Bone marrow (tissue), 2 donors: ENCODE measurements around the gene BEAN1.

Source experiments
- DNase-seq, 2 donors: peaks; one replicate each; lab custom pipeline; 2025; lab: John Stamatoyannopoulos, UW

The BEAN1 gene

DNA sequence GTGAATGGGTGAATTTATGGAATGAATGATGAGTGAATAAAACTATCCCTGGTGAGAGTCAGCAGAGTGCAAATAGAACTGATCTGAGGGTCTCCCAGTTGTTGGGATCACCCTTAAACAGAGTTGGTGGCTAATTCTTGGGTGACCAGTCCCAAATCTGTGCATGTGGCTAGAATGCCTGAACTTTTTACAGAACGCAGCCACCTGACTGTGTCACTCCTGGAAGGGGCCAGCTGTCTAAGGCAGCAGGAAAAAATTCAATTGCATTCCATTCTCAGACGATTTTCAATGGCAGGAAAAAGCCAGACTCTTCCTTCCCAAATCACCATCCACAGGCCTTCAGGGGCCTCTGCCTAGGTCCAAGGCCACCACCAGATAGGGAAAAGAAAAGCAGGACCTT, 43.5 kb downstream of the BEAN1 start:
- DNase-seq: no peak

GRCh38 chr16:66471264-66471663, 44.2 kb downstream of the BEAN1 start:
- no peak for DNase-seq

- DNase-seq: no peak
These were observed 44.8 kb downstream of the BEAN1 start for GRCh38 chr16:66471716-66472393.

GRCh38 chr16:66473051-66473571, 46.0 kb downstream of the BEAN1 start:
- DNase-seq: no peak

DNA sequence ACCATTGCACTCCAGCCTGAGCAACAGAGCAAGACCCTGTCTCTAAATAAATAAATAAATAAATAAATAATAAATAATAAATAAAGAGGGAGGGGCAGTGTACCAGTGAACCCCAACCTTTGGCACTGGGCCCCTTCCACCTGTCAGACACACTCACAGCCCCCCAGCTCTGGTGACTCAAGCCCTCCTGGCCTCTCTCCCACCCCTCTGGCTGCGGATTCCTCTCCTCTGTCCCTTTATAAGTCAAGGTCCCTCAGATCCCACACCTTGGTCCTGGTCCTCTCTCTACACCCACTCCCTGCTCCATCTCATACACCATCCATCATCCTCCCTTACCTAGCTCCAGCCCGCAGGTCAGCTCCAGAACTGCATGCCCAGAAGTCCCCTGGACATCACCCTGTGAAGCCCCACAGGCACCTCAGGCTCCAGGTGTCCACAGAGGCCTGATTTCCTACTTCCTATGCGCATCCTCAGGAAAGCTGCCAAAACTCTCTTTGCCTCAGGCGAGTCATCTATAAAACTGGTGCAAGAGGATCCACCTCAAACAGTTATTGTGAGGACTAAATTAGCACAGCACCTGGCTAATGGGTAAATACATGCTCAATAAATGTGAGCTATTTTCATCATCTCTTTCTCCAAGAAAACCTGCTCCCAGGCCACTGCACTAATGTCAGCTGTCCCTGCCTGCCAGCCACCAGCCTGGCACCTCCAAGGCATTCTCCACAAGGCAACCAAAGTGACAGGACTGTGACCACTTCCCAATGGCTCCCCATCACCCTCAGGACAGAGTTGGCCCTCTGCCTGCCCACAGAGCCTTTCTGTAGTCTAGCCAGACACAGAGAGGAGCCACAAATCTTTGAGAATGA, 46.8 kb downstream of the BEAN1 start:
- DNase-seq: no peak

DNA sequence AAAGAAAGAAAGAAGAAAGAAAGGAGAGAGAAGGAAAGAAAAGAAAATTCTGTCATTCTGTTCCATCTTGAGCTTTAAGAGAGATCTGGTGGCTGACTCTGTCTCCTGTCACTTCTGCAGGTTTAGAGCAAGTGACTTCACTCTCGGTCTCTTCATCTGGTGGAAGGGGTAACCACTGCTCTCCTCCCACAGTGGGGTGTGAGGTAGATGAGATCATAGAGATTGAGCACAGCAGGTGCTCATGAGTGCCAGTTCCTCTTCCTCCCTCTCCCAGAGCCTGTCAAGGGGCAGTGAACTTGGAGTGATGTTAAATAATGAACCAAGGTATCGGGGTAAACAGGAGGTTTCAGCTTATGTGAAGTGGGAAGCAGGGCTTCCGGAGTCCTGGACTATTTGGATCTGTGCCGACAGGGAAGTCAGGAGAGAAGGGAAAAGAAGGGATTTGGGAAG, 47.7 kb downstream of the BEAN1 start:
- peak in 1 of 2 donors; percentile 60 for DNase-seq

DNA sequence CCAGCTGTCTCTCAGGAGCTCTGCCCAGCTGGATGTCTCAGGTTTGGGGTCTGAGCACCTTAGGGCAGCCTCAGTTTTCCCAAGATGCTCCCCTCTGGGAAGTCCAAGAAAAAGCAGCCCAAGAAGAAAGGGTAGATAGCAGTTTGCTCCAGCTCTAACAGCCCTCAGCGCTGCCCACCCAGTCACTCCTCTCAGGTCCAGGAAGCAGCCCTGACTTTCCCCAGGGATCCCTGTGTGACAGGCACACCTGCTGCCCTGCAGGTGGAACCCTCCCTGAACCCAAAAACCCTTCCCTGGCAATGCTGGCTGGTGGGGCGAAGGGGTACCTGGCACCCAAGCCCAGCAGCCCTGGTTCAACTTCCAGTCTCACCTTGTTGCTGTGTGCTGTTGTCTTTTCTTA, 48.1 kb downstream of the BEAN1 start:
- DNase-seq: no peak

DNA sequence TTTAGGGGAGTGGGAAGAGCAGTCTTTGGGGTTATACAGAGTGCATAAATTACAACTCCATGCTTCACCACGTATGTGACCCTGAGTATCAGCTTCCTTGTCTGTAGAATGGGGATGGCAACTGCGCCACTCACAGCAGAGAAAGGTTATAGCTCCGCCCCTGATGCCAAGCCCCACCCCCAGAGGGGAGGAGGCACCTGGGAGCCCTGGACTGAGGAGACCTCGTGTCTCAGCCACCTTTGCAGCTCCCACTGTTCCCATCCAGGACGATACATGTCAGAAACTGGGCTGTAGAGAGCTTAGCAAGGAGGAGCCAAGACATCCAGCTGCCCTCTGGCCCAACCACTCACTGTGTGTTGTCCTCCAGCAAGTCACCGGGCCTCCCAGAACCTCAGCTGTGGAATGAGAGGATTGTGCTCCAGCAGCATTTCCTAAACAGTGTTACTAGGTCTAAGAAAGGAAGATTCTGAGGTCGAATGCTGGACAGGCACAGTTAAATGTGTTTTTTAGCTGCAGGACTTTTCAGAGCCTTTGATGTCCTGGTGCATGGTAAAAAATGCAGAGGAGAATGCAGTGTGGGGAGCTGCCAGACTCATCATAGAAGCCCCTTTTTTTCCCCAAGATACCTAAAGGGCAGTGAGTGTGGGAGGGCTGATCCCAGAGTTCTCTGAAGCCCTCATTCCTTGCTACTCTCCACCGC, 49.4 kb downstream of the BEAN1 start:
- no peak for DNase-seq

GRCh38 chr16:66477028-66477515, 50.0 kb downstream of the BEAN1 start:
- no peak for DNase-seq

GRCh38 chr16:66478733-66479511, 51.8 kb downstream of the BEAN1 start:
- peak; percentile 38 to 81 for DNase-seq

GRCh38 chr16:66479661-66480264, 52.7 kb downstream of the BEAN1 start:
- no peak for DNase-seq

DNA sequence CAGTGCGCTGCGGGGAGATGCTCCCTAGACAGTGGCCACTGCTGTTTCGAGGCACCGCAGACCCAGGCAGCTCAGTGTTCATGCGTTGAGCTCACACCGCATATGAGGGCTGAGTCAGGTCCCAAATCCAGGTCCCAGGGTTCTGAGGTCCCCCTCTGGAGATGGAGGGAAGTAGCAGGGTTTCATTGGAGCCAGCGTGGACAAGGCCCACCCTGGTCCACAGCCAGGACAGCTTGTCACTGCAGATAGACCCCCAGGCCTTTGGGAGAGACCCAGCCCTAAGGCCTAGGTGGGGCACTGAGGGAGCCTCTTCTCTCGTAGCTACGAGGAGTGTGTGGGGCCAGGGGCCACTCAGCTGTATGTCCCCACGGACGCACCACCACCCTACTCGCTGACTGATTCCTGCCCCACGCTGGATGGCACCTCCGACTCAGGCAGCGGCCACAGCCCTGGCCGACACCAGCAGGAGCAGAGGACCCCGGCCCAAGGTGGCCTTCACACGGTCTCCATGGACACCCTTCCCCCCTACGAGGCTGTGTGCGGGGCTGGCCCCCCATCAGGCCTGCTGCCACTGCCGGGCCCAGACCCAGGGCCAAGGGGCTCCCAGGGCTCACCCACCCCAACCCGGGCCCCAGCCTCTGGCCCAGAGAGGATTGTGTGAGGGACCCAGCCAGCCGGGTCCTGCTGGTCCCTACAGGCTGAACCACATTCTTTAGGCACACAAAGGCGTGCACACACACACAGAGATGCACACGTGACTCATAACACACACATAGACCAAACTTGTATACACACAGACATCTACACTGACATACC, 53.4 kb downstream of the BEAN1 start:
- no peak for DNase-seq

GRCh38 chr16:66481081-66481942, 54.2 kb downstream of the BEAN1 start:
- no peak for DNase-seq

DNA sequence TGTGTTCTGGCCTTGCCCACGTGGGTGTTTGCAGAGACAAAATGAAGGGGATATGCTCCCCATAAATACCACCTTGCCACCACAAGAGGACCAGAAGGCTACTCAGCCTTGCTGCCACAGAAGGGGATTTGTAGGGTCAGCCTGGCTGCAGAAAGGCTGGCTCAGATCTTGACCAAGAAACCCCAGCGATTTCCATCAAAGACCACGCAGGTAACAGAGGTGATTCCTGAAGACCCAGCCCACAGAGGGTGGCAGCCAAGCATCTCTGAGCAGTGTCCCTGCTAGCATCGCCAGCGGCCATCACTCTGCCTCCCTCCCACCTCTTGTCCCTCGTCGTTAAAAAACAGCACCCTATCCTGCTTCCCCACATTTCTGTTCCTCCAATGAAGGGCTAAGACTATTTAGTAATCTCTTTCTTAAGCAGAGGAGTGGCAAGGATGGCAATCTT, 54.9 kb downstream of the BEAN1 start:
- DNase-seq: no peak

- DNase-seq: peak; percentile 37 to 54
These were observed 56.8 kb downstream of the BEAN1 start for GRCh38 chr16:66483689-66484452.

- DNase-seq: no peak
These were observed 57.5 kb downstream of the BEAN1 start for GRCh38 chr16:66484453-66485213.

- DNase-seq: no peak
These were observed 58.3 kb downstream of the BEAN1 start for GRCh38 chr16:66485376-66485775.
